Measurements from ENCODE around the gene AHCYL2. TPM values are rescaled to one million over a fixed set of nuclear protein-coding genes. Genes with fewer than 3 reads are reported as not detected.
"Not testable (repeated sequence)": the region's sequence is repeated elsewhere in the genome, so short reads cannot be mapped to it uniquely, and the experiment has no call there.

Gene AHCYL2
- total and polyA plus RNA-seq, 8 donors, result 5.1 to 16.8 (median 13.3) TPM

GRCh38 chr7:129438281-129438838 is 213.5 kb downstream of the AHCYL2 start:
- ATAC-seq (no peak), FAIRE-seq (no peak), DNase-seq (no peak)
- no peak overlapping the region for H3K27ac ChIP-seq
- H3K9me3 ChIP-seq, result no peaks in the 10 kb centered on the region
- intact Hi-C loops (cut with DNase I), result no loop called here
- peaks cover 0 to 7% (median 3%) of the 10 kb centered on the region in 3 donors for H3K4me1 ChIP-seq
- WGBS, 2 donors, result 90 to 96% methylated on average over 6 of the region's 6 CpGs
- no peak for TF ChIP-seq CTCF (IDR thresholded peaks at IDR 0.05)
- H3K27me3 ChIP-seq, result peaks cover 0 to 4% (median 0%) of the 10 kb centered on the region in 4 donors
- no peaks in the 10 kb centered on the region for H3K36me3 ChIP-seq
- H3K4me3 ChIP-seq, result no peak overlapping the region

DNA sequence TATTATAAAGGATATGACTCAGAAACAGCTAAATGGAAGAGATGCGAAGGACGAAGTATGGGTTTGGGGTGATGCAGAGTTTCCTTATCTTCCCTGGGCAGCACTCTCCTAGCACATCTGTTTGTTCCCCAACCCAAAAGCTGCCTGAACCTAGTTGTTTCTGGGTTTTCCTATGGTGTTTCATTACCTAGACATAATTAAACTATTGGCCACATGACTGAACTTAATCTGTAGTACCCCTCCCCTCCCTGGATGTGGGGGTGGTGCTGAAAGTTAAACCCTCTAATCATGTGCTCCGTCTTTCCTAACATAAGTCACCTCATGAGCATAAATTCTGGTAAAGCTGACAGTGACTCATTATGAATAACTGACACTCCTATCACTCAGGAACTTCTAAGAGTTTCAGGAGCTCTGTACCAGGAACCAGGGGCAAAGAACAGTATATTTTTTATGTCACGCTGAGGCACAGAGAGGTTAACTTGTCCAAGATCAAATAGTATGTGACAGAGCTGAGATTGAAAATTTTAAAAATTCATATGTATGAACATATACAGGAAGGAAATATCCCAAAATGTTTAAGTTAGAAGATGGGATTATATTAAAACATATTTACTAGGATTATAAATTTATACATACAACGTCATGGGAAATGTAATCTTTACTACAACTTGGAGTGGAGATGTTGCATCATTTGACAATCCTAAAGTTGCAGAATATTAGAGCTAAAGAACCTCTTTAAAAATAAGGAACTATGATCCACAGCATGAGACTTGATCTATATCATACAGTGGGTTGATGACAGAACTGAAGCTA is 214.2 kb downstream of the AHCYL2 start:
- Histone ChIP-seq H3K4me3 (no peak overlapping the region), H3K9me3 (no peaks in the 10 kb centered on the region), H3K4me1 (peaks cover 0 to 12% (median 0%) of the 10 kb centered on the region in 3 donors), H3K27me3 (peaks cover 0 to 4% (median 0%) of the 10 kb centered on the region in 4 donors), H3K27ac (no peak overlapping the region), H3K36me3 (no peaks in the 10 kb centered on the region)
- 89 to 90% methylated on average over 5 of the region's 5 CpGs for WGBS, 2 donors
- DNase-seq, result no peak
- no peak for FAIRE-seq
- ATAC-seq, result no peak
- no peak for TF ChIP-seq CTCF (IDR thresholded peaks at IDR 0.05)
- intact Hi-C loops (cut with DNase I), result no loop called here

DNA sequence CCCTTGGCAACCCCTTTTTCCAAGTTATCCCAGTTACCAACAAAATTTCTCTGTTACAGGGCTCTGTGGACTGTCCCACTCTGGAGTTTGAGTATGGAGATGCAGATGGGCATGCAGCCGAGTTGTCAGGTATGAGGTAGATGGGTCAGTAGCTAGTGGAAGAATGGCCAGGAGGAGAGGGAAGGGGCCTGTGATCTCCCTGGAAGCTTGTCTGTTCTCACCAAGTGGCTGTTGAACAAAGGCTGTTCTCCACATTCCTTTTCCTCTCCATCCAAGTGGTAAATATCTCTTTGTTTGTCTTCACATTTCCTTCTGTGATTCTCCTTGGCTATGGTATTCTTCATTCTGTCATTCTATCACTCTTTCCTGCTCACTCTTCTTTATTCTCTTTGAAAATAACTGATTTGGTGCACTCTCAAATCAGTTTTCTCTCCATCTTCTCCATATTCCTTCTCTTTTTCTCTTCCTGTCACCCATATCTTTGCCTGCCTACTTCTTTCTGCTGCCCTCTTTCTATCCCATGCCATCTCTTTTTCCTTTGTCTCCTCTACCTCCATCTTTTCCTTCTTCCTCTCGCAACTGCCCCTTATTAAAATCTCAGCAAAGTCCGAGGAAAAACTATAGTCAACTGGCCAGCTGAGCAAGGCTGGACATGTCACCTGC is 215.3 kb downstream of the AHCYL2 start:
- 92 to 97% methylated on average over 3 of the region's 3 CpGs for WGBS, 2 donors
- no peak for ATAC-seq
- H3K4me3 ChIP-seq, result no peak overlapping the region

DNA sequence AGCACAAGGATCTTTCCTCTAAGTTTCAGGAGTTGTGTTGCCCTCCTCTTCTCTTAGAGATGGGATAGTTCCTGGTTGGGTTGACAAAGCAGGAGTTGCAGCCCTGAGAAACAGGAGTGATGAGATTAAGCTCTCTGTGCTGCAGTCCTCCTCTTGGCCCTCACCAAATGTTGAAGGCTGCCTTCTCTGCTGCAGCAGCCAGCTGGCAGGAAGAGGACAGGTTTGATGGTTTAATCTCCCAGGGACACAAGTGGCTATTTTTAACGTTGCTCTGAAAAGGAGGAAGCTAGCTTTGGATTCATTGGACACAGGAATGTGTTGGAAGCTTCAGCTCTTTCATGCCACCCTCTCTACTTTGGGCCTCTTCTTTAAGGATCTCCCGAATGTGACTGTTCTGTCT is 218.8 kb downstream of the AHCYL2 start:
- TF ChIP-seq CTCF (IDR thresholded peaks at IDR 0.05), result no peak
- FAIRE-seq (no peak), DNase-seq (peak in 3 of 6 donors; percentile 15 to 33 (median 26)), ATAC-seq (peak; percentile 84 to 91 (median 88))
- Histone ChIP-seq H3K4me3 (no peak overlapping the region), H3K4me1 (peaks cover 0 to 7% (median 0%) of the 10 kb centered on the region in 3 donors), H3K36me3 (no peaks in the 10 kb centered on the region), H3K27me3 (no peaks in the 10 kb centered on the region), H3K27ac (no peak overlapping the region), H3K9me3 (no peaks in the 10 kb centered on the region)
- WGBS, 2 donors, result 7 to 18% methylated on average over 2 of the region's 2 CpGs
- intact Hi-C loops (cut with DNase I), result no loop called here

More for the DNA sequence above, 215.3 kb downstream of the AHCYL2 start:
- FAIRE-seq, result no peak
- Histone ChIP-seq H3K36me3 (no peaks in the 10 kb centered on the region), H3K4me1 (peaks cover 0 to 8% (median 0%) of the 10 kb centered on the region in 3 donors), H3K27me3 (peaks cover 0 to 4% (median 0%) of the 10 kb centered on the region in 4 donors), H3K27ac (no peak overlapping the region), H3K9me3 (no peaks in the 10 kb centered on the region)
- intact Hi-C loops (cut with DNase I), result no loop called here
- no peak for TF ChIP-seq CTCF (IDR thresholded peaks at IDR 0.05)
- DNase-seq, result no peak

DNA sequence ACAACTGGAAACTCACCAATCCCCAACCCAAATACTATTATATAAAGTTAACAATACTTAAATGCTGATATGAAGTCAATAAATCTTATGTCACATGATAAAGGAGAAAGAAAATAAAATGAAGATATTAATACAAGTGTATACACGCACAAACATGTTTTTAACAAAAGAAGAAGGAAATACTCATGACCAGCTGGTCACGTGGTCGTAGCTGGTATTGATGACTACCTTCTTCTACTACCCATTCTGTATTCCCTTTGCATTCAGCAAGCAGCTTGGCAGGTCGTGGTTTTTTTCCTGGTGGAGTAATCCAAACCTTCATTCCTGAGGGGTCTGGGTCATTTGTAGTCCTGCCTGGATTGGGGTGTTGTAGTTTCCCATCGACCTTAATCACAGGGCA is 219.9 kb downstream of the AHCYL2 start:
- H3K4me3 ChIP-seq; FAIRE-seq; intact Hi-C loops (cut with DNase I); H3K4me1 ChIP-seq; ATAC-seq; DNase-seq; H3K36me3 ChIP-seq; H3K27ac ChIP-seq; H3K9me3 ChIP-seq; H3K27me3 ChIP-seq: not testable (repeated sequence)
- WGBS, 2 donors, result 92 to 98% methylated on average over 5 of the region's 5 CpGs

GRCh38 chr7:129446925-129447324 is 222.1 kb downstream of the AHCYL2 start:
- ATAC-seq; FAIRE-seq; H3K9me3 ChIP-seq; H3K27ac ChIP-seq; H3K4me3 ChIP-seq; H3K4me1 ChIP-seq; DNase-seq; H3K36me3 ChIP-seq; H3K27me3 ChIP-seq; intact Hi-C loops (cut with DNase I): not testable (repeated sequence)
- 38 to 68% methylated on average over 2 of the region's 2 CpGs for WGBS, 2 donors

DNA sequence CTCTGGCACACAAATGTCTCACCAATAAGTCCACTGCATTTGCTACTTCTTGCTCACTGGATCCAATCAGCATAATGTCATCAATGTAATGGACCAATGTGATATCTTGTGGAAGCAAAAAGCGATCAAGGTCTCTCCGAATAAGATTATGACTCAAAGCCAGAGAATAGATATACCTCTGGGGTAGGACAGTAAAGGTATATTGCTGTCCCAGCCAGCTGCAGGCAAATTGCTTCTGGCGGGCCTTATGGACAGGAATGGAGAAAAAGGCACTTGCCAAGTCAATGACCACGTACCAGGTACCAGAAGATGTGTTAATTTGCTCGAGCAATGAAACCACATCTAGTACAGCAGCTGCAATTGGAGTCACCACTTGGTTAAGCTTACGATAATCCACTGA is 222.6 kb downstream of the AHCYL2 start:
- FAIRE-seq; H3K36me3 ChIP-seq; H3K9me3 ChIP-seq; intact Hi-C loops (cut with DNase I); H3K4me1 ChIP-seq; H3K27ac ChIP-seq; H3K27me3 ChIP-seq; ATAC-seq; H3K4me3 ChIP-seq; DNase-seq: not testable (repeated sequence)
- WGBS, 2 donors, result 96 to 98% methylated on average over 6 of the region's 6 CpGs

DNA sequence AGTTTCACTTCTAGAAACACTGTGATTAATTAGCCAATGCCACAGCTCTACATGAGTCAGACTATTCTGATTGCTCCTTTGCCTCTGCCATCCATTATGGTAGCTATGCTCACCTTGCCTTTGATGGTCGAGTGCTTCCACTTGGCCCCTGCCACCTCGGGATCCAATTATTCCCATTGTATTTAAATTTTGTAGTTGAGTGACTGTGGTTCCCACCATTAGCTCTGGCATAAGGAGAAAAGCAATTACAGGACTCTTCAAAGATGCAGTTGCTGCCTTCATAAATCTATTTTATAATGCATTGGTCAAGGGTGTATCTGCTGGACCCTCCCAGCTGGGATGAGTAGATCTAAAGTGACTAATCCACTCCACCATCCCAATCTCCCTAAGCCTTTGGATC is 223.8 kb downstream of the AHCYL2 start:
- DNase-seq; H3K36me3 ChIP-seq; FAIRE-seq; intact Hi-C loops (cut with DNase I); H3K9me3 ChIP-seq; H3K4me3 ChIP-seq; H3K27me3 ChIP-seq; H3K4me1 ChIP-seq; H3K27ac ChIP-seq; ATAC-seq: not testable (repeated sequence)
- 87 to 93% methylated on average over 2 of the region's 2 CpGs for WGBS, 2 donors
